GM23248 (cell line): Measurements from ENCODE around the gene HOXA4.

Experiments
- EZH2 ChIP-seq: fragments of 200-600 bp; sonication (generic); IDR thresholded peaks from 2 replicates; pipeline ENCODE4 v1.6.1; 2018; ENCODE audit warnings: antibody characterized with exemption, mild to moderate bottlenecking; ENCODE audit not compliant: insufficient read depth, poor library complexity, severe bottlenecking
- EZH2phosphoT487 ChIP-seq: fragments of 200-600 bp; sonication (generic); IDR thresholded peaks from 2 replicates; pipeline ENCODE4 v1.6.1; 2018; ENCODE audit warnings: antibody characterized with exemption, moderate library complexity, mild to moderate bottlenecking, low read depth; ENCODE audit not compliant: insufficient read depth

DNA sequence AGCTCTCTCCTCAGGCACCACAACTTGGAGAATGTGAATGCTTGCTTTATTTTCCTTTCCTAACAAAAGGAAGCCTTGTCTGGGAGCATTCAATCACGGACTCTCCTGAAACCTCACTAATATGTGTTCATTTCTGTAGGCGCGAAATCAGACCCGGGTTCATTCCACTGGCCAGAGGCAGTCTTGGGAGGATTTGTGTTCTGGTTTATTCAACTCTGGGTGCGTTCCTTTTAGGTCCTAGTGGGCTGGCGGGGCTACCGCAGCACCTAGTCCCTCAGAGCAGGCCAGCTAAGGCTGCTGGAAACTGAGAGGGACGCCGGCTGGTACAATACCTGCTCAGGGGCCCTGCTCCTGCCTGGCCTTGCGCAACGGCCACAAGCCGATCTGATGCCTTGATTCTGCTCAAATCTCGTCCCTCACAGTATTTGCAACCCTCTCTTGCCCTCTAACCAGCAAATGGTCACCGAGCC lies 7.5 kb downstream of the HOXA4 start:
- TF ChIP-seq EZH2 (no peak), EZH2phosphoT487 (no peak)
